Measurements from ENCODE around the gene HSPA1B.

DNA sequence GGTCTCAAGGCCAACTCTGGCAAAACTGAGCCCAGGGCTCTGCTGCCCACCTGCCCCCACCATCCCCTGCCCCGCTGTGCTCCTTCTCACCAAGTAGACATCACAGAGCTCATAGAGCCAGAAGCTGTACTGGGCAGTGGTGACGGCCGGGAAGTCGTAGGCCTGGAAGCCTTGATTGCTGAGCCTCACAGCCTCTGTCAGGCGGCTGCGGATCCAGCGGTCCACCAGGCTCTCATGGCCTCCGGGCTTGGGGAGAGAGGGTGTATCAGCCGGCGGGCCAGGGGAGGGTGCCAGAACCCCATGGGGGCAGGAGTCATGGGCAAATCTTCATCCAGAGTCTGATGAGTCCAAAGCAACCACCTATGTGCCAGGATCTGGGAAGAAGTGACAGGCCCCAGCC lies 47.6 kb upstream of the HSPA1B start:
- no peak for TF ChIP-seq CTCF (IDR thresholded peaks at IDR 0.05)
- no peak for TF ChIP-seq POLR2AphosphoS5 (IDR thresholded peaks at IDR 0.05; ENCODE audit: low read depth, low read length)
- TF ChIP-seq SIN3A (IDR thresholded peaks at IDR 0.05; ENCODE audit: borderline replicate concordance, insufficient read depth, low read depth, low read length): no peak
- TF ChIP-seq, protein P1, sequence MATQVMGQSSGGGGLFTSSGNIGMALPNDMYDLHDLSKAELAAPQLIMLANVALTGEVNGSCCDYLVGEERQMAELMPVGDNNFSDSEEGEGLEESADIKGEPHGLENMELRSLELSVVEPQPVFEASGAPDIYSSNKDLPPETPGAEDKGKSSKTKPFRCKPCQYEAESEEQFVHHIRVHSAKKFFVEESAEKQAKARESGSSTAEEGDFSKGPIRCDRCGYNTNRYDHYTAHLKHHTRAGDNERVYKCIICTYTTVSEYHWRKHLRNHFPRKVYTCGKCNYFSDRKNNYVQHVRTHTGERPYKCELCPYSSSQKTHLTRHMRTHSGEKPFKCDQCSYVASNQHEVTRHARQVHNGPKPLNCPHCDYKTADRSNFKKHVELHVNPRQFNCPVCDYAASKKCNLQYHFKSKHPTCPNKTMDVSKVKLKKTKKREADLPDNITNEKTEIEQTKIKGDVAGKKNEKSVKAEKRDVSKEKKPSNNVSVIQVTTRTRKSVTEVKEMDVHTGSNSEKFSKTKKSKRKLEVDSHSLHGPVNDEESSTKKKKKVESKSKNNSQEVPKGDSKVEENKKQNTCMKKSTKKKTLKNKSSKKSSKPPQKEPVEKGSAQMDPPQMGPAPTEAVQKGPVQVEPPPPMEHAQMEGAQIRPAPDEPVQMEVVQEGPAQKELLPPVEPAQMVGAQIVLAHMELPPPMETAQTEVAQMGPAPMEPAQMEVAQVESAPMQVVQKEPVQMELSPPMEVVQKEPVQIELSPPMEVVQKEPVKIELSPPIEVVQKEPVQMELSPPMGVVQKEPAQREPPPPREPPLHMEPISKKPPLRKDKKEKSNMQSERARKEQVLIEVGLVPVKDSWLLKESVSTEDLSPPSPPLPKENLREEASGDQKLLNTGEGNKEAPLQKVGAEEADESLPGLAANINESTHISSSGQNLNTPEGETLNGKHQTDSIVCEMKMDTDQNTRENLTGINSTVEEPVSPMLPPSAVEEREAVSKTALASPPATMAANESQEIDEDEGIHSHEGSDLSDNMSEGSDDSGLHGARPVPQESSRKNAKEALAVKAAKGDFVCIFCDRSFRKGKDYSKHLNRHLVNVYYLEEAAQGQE (IDR thresholded peaks at IDR 0.05; ENCODE audit: insufficient read depth in 1 of 2, low read depth in 2 of 2, low read length in 1 of 2): no peak

All from Panc1 (cell line).